ENCODE results near the gene RNF150.

RNF150 gene

GRCh38 chr4:140980426-140981200, 152.7 kb downstream of the RNF150 start:
- DNase-seq (ENCODE audit: low read depth), result no peak

GRCh38 chr4:140976768-140977167, 156.5 kb downstream of the RNF150 start:
- no peak for DNase-seq (ENCODE audit: low read depth)

DNA sequence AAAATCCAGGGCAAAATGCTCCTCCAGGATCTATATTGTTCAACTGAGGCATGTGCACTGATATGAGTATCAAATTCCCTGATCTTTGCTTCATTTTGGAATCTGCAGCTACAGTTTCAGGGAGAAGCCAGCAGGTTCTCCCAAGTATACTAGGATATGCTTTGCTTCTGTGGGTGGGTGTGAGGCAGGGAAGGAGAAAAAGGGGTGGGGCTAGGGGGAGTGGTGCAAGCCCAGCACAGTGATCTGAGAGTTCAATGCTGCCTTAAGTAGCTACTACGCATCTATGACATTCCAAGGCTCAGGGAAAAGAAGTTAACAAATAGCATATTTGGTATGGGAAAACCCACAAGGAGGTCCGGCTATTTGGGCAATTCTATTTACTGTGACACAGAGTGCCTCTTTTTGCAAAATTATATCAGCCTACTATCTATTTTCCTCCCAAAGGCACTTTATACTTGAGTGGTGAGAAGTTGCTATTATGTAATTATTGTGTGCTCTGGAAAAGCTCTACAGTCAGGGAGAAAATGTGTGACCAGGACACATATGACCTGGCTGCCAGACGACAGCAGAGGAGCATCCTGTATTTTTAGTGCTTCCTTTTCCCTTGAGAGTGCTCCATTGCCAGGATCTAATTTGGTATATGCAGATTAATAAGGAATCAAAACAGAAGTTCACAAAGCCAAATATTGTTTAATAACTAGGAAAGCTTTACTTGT, 162.0 kb downstream of the RNF150 start:
- DNase-seq (ENCODE audit: low read depth), result no peak

- no peak for DNase-seq (ENCODE audit: low read depth)
These were observed 164.0 kb downstream of the RNF150 start for GRCh38 chr4:140969296-140969695.

DNA sequence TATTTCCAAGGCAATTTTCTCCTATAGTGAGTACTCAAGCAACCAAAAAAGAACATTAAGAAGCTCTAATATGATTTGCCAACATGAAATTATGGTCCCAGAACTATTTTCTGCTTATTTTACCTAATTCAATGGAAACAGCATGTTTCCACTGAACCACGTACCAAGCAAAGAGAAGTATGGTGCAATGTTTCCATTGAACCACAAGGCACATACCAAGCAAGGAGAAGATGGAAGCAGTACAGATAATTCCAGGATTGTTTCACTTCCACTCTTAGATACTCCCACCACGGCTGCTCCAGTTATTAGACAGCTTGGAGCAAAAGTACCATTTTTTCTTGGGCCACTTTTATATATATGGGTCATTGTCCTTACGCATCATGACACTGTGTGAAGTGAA, 164.9 kb downstream of the RNF150 start:
- no peak for DNase-seq (ENCODE audit: low read depth)

GRCh38 chr4:140963883-140964282, 169.4 kb downstream of the RNF150 start:
- no peak for DNase-seq (ENCODE audit: low read depth)

DNA sequence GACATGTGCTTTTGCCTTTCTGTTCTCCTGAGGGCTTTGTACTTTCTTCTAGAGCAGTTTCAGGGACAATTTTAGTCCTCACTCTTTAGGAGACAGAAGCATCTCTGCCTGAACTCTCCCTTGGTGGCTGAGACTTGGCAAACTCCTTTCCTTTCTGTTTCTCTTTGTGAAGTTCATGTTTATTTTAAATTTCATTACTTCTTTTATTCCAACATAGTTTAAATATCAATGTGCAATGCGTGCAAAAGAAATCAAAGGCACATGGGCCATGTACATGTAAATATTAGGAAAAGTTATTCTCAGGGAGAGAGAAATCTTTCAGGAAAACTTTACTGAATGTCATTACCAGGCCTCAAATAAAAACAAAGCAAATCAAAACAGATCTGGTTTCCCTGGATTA, 177.6 kb downstream of the RNF150 start:
- no peak for DNase-seq (ENCODE audit: low read depth)

- DNase-seq (ENCODE audit: low read depth), result peak; percentile 7
These were observed 180.6 kb downstream of the RNF150 start for GRCh38 chr4:140952717-140953116.

- peak; percentile 4 for DNase-seq (ENCODE audit: low read depth)
These were observed 185.8 kb downstream of the RNF150 start for GRCh38 chr4:140947506-140947905.

DNA sequence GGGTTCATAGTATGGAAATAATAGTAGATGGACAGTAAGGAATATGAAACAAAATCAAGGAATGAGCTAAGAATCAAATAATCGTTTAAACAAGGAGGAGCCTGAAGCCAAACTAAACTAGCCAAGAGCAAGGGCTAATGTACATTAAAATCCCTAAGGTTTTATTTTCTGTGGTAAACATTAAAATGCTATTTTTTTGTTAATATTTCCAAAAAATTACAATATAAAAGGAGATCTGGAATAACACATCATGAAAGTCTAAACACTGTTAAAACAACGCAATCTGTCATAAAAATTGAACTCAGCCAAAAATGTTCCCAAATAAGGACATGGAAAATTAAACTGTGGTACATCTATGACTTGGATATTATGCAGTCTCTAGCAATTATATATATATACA, 188.2 kb downstream of the RNF150 start:
- no peak for DNase-seq (ENCODE audit: low read depth)

GRCh38 chr4:140944572-140944971, 188.7 kb downstream of the RNF150 start:
- DNase-seq (ENCODE audit: low read depth), result no peak

DNA sequence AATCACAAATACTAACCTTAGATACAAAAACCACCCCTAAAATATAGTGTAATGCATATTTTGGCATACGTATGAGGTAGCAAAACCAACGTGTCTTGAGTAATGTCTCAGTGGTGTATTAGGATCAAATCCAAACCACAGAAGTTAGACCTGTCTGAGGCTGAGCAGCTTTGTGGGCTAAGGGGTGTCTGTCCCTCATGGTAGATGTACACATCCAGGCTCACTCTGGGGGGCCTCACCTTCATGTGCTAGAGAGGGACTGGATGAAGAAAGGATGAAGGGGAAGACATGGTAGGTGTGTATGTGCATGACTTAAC, 189.1 kb downstream of the RNF150 start:
- DNase-seq (ENCODE audit: low read depth), result no peak

DNA sequence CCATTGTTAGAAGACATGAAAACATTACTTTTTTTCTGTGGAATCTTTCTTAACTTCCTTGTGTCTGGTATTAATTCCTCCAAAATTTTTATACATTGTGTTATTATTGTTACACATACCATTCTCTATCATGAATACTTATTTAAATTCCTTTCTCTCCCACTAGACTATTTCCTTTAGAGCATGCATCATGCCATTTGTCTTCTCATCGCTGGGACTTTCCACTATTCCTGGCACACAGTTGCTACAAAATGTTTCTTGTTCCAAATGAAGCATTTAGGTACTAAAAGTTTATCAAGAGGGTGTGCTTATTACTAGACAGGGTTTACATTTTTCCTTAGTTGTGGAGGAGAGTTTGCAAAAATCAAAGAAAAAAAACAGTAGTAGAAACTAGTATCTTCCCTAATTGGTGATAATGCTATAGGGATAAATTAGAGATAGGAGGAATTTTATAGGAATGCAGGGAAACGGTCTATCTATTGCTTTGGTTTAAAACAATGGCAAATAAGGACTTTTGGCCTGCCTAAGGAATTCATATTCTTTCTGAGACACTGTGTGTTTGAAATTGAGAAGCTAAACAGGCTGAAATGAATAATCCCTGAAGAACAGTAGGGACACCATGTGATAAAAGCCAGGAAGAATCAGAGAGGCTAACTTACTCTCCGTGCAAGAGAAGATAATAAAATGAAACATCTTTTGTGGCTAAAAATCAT, 189.6 kb downstream of the RNF150 start:
- DNase-seq (ENCODE audit: low read depth), result no peak

DNA sequence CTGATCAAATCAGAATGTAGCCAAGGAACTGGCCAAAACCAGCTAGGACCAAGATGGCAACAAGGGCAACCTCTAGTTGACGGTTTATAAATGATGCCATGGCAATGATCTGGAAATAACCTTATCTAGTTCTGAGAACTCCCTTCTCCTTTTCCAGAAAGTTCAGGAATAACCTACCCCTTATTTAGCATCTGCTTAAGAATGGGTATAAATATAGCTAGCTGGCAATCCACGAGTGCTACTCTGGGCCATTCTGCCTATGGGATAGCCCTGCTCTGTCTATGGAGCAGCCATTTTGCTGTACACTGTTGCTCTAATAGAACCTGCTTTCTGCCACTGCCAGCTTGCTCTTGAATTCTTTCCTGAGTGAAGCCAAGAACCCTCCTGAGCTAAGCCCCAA, 192.7 kb downstream of the RNF150 start:
- DNase-seq (ENCODE audit: low read depth), result no peak

DNA sequence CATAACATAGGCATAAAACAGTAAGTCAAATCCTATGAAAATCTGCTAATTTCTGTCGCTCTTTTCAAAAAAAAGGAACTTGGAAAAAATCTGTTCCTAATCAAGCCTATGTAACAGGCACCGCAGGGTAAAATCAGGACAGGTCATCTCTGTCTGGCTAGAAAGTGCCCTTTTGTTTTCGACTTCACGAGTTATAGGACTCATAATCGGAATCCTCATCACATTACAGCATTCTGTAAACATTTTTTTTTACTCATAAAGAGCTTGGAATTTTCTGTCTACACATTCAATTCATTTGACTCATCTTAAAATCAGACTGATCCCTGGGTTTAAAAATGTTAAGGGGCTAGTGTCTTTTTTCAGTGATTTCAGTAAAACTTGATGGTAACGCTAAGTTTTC, 195.4 kb downstream of the RNF150 start:
- DNase-seq (ENCODE audit: low read depth), result peak; percentile 67

- DNase-seq (ENCODE audit: low read depth), result no peak
These were observed 198.0 kb downstream of the RNF150 start for GRCh38 chr4:140935254-140935653.

DNA sequence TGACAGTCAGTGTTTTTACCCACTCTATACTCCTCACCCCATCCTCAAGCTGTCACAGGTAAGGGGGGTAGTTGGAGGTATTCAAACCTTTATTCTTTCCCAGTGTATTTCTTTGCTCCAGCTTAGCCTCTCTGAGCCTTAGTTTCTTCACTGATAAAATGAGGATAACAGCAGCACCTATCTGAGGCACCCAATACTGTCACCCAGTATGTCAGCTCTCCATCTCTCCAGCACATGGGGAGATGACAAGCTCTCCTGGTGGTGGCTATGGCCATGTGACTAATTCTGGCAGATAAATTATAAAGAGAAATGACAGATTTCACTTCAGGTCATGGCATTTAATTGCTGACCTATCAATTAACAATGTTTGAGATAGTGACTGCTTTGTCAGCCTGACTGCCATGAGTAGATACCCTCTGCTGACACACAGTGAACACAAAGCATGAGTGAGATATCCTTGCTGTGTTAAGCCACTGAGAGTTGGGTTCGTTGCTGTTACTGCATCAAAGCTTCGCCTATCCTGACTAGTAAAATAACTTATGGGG, 200.7 kb downstream of the RNF150 start:
- no peak for DNase-seq (ENCODE audit: low read depth)

GRCh38 chr4:140931911-140932310, 201.4 kb downstream of the RNF150 start:
- no peak for DNase-seq (ENCODE audit: low read depth)

DNA sequence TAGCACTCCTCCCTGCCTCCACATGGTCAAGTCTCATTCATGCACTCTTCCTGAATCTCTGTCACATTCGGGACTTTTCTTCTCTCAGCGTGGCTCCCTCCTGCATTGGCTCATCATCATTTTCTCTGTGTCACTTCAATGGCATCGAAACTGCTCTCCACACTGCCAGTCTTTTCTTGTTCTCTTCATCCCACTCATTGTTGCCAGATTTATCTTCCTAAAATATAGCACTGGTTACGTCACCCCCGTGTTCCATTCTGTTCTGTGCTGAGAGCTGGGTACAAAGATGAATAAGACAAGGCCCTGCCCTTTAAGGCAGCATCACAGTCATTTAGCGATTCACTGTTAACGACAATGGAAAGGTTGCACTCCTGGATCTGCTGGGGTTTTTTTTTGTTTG, 202.7 kb downstream of the RNF150 start:
- no peak for DNase-seq (ENCODE audit: low read depth)

DNA sequence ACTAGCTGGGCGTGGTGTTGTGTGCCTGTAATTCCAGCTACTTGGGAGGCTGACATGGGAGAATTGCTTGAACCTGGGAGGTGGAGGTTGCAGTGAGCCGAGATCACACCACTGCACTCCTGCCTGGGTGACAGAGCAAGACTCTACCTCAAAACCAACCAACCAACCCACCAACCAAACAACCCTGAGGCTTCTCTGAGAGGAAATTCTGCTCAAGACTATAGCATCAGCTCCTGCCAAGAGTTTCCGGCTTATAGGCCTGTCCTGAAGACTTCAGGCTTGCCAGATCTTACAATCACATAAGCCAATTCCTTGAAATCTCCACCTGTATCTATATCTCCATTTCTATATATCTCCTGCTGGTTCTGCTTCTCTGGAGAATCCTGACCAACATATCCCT, 203.3 kb downstream of the RNF150 start:
- DNase-seq (ENCODE audit: low read depth), result no peak

DNA sequence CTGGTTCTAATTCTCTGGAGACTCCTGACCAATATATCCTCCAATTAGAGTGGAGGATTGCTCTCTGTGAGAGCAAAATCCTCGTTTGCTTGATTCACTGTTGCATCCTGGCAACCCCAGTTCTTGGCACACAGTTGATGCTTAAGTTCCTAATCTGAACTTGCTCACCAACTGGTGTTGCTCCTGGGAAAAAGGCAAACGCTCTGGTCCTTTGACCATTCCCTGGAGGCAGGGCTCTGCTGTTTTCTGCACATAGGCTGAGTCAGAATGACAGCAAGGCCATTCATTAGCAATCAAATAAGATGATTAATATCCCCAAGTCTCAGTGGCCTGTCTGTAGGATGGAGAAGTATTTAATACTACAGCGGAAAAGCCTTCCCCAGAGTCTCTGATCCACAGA, 204.4 kb downstream of the RNF150 start:
- DNase-seq (ENCODE audit: low read depth), result no peak

DNA sequence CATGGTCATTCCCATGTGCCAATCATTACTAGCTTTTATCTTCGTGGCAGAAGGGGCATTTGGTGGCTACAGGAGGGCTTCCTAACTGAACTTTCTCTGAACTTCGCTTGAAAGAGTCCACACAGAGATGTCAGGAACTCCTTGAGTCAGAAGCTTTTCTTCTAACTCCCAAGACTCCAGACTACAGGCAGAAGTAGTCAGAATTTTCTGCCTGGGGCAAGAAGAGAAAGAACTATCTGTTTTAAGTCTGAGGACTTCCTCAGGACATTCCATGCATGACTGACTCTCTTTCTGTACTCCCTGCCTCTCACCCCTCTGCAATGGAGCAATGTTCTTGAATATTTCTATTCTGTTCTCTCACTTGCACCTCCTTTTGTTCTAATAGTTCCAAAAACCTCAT, 206.6 kb downstream of the RNF150 start:
- peak; percentile 2 for DNase-seq (ENCODE audit: low read depth)

GRCh38 chr4:140925417-140925816, 207.9 kb downstream of the RNF150 start:
- DNase-seq (ENCODE audit: low read depth), result no peak

All from ELR (cell line).